ENCODE measurements around the gene FPGS.

GRCh38 chr9:127826253-127826913 lies 23.7 kb downstream of the FPGS start:
- TF ChIP-seq CTCF (IDR thresholded peaks at IDR 0.05) (no peak), POLR2AphosphoS5 (IDR thresholded peaks at IDR 0.05) (no peak)

Data from prostate gland (tissue), 2 donors.